K562 (cell line): Measurements from ENCODE around the gene UBE2L5. TPM values are rescaled to one million over a fixed set of nuclear protein-coding genes. Genes with fewer than 3 reads are reported as not detected.

ENCODE experiments used
- CREBBP ChIP-seq: IDR thresholded peaks from one replicate; pipeline ENCODE4 v1.6.1; 2012; ENCODE audit warnings: low read depth, mild to moderate bottlenecking, control low read depth, inconsistent platforms, low read length
- HLTF ChIP-seq: fragments of 450-650 bp; IDR thresholded peaks from 2 replicates; pipeline ENCODE4 v1.6.1; 2016
- MTA1 ChIP-seq: fragments of 450-650 bp; IDR thresholded peaks from 2 replicates; pipeline ENCODE4 v1.6.1; 2017; ENCODE audit warnings: borderline replicate concordance
- MXD1 ChIP-seq: fragments of 250-450 bp; sonication (Bioruptor Pico); IDR thresholded peaks from 2 replicates; pipeline ENCODE4 v1.8.0; 2021; ENCODE audit warnings: borderline replicate concordance, mild to moderate bottlenecking, moderate library complexity; ENCODE audit not compliant: poor library complexity, severe bottlenecking
- ZNF398 ChIP-seq: fragments of 250-450 bp; sonication (Bioruptor Pico); IDR thresholded peaks from 2 replicates; pipeline ENCODE4 v1.8.0; 2021; ENCODE audit warnings: moderate library complexity, mild to moderate bottlenecking, inconsistent platforms
- ZNF445 ChIP-seq: fragments of 250-450 bp; sonication (Bioruptor Pico); IDR thresholded peaks from 2 replicates; pipeline ENCODE4 v1.4.0; 2020; ENCODE audit warnings: low read depth, mild to moderate bottlenecking, moderate library complexity
- polyA plus RNA-seq, 8 experiments: library from polyadenylated mRNA; depleted of rRNA in 4 of 8; stranded (reverse) in 5 of 8; unstranded in 3 of 8; fragments of >200 nt; fragmentation: Nextera tagmentation in 2 of 8; fragmentation: Illumina TruSeq in 1 of 8; extraction: Ambion mirVana in 2 of 8; extraction: Trizol in 1 of 8; gene quantifications; 2 replicates each; pipeline versions ENCODE4 v1.2.1 to v1.2.3, GENCODE V29; 2011 to 2014; ENCODE audit warnings: inconsistent platforms in 1 of 8, missing spikeins in 1 of 8
- total RNA-seq, 7 experiments: library from RNA; depleted of rRNA in 6 of 7; stranded (reverse); fragments of >200 nt in 6 of 7; fragmentation: Illumina TruSeq in 2 of 7; extraction: Trizol in 2 of 7; gene quantifications; 2 replicates each; pipeline versions ENCODE4 v1.2.1 to v1.2.3, GENCODE V29; 2011 to 2021; ENCODE audit warnings: low replicate concordance in 1 of 7

The UBE2L5 gene
- total and polyA plus RNA-seq, 9 of the 15 experiments (the other 6 are each of a cell fraction or from before 2014, with no cell fraction given) = 0.22 to 1.5 (median 0.86) TPM; not detected in 6

GRCh38 chr13:30463787-30464495 lies 41.6 kb downstream of the UBE2L5 start (continued):
- TF ChIP-seq MTA1 (no peak), ZNF398 (no peak), MXD1 (CRISPR knock-in tag) (no peak), HLTF (no peak), ZNF445 (CRISPR knock-in tag) (no peak), CREBBP (no peak)
